H1 (cell line): ENCODE data around the gene LAMP1.

Source experiments
- CEBPB ChIP-seq: IDR thresholded peaks from 2 replicates; pipeline ENCODE4 v1.6.1; 2012; ENCODE audit warnings: low read depth, low read length
- CTCF ChIP-seq, 3 experiments: IDR thresholded peaks; 1 replicate in 2 of 3; 2 replicates in 1 of 3; pipeline versions ENCODE4 v1.5.1 to v1.6.1; 2011; ENCODE audit warnings: low read length in 3 of 3, mild to moderate bottlenecking in 3 of 3, inconsistent platforms in 2 of 3, low read depth in 1 of 3, moderate library complexity in 1 of 3; ENCODE audit not compliant: insufficient read depth in 1 of 3; ENCODE audit errors: control extremely low read depth in 1 of 3
- EZH2 ChIP-seq: fragments of 200-600 bp; sonication (generic); IDR thresholded peaks from 2 replicates; pipeline ENCODE4 v1.7.1; 2012; ENCODE audit warnings: low read depth, mild to moderate bottlenecking, moderate library complexity, low read length, inconsistent platforms; ENCODE audit not compliant: severe bottlenecking
- JUND ChIP-seq: IDR thresholded peaks from 2 replicates; pipeline ENCODE4 v1.6.1; 2011; ENCODE audit warnings: mild to moderate bottlenecking, improper control_type of control experiment, low read length
- POLR2A ChIP-seq, 2 experiments: IDR thresholded peaks; 1 replicate in 1 of 2; 2 replicates in 1 of 2; pipeline ENCODE4 v1.6.1; 2011; ENCODE audit warnings: low read depth in 2 of 2, low read length in 2 of 2, mild to moderate bottlenecking in 2 of 2; ENCODE audit errors: control extremely low read depth in 1 of 2
- SRF ChIP-seq: IDR thresholded peaks from 2 replicates; pipeline ENCODE4 v1.6.1; 2011; ENCODE audit warnings: mild to moderate bottlenecking, low read depth, low read length, moderate library complexity
- YY1 ChIP-seq: IDR thresholded peaks from 2 replicates; pipeline ENCODE4 v1.6.1; 2011; ENCODE audit warnings: low read depth, mild to moderate bottlenecking, low read length

DNA sequence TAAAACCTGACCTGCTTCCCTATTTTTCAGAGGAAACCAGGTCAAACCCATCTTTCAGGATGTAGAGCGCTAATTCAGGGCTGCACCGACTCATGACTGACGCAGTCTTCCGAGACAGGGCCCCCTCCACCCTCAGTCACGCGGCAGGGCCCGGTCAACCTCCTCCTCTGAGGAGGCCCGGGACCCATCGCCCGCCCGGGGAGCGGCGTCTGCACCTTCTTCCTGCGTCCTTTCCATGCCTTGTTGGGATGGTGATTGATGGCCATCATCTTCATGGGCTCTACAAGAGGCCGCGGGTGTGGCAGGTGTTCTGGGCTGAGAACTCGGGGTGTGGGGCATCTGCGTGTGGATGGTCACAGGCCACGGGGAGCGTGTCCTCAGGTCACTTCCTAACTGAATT lies 40.9 kb downstream of the LAMP1 start:
- TF ChIP-seq POLR2A (IDR thresholded peaks at IDR 0.05; ENCODE audit: control extremely low read depth in 1 of 2, low read depth in 2 of 2, low read length in 2 of 2) (no peak), EZH2 (no peak), JUND (no peak), YY1 (no peak), CTCF (IDR thresholded peaks at IDR 0.05; ENCODE audit: control extremely low read depth in 1 of 3, insufficient read depth in 1 of 3, low read depth in 1 of 3, low read length in 3 of 3) (no peak), CEBPB (no peak), SRF (no peak)
